KBM-7 (cell line): Measurements from ENCODE around the gene RAB4A.

Experiments used
- DNase-seq: peaks from one replicate; pipeline ENCODE4 v3.0.0-alpha.2; 2015
- in situ Hi-C: fragments of 300-500 bp; cut with MboI; formaldehyde crosslinking; loops from 2 replicates; pipeline ENCODE4 v1.14.3; 2020; ENCODE audit warnings: low sequenced_read_pairs, low pct_unique_long_range_greater_than_20kb, mixed read lengths

The RAB4A gene, protein sequence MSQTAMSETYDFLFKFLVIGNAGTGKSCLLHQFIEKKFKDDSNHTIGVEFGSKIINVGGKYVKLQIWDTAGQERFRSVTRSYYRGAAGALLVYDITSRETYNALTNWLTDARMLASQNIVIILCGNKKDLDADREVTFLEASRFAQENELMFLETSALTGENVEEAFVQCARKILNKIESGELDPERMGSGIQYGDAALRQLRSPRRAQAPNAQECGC

DNA sequence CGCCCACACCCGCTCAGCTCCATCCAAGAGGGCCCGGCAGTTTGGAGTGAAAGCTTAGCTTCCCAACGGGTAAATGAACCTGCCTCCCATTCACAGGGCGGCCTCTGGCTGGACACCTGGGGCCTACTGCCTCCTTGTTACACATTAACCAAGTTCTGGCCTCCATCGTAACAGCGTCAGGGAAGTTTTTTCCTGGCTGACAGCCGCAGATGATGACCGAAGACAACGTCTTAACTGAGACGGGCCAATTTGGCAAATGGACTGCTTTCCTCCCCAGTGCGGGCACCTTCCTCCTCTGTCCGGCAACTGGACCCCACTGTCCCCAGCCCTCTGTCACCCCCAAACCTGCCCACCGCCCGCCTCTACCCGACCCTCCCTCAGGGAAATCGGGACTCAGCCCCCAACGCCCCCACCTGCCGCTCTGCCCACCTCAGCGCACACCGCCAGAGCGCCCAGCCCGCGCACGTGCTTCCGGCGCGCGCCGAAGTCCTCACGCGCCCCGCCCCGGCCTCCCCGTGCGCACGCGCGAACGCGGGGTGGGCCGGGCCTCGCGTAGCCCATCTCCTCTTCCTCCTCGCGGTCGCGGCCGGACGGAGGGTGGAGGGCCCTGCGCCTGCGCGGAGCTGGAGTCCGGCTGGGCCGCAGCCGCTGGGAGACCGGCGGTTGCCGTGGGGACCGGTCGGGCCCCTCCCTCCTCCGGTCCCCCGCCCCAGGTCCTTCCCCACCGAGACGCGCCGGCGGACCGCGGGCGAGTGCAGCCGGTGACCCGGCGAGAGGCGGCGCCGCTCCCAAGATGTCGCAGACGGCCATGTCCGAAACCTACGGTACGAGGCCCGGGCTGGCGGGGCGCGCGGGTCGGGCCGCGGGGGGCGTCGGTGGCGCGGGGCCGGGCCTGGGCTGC lies at the start of gene RAB4A:
TSS of gene RAB4A (plus strand) at position 565 of the 901 bp plus-strand sequence. CDS start at position 794, 229 bp downstream.
- in situ Hi-C loops, result loop anchor here (25.0 kb wide), 2 partner anchors 192 to 1042 kb away; no protein-coding TSS in a partner anchor
- DNase-seq, result peak; percentile 86

DNA sequence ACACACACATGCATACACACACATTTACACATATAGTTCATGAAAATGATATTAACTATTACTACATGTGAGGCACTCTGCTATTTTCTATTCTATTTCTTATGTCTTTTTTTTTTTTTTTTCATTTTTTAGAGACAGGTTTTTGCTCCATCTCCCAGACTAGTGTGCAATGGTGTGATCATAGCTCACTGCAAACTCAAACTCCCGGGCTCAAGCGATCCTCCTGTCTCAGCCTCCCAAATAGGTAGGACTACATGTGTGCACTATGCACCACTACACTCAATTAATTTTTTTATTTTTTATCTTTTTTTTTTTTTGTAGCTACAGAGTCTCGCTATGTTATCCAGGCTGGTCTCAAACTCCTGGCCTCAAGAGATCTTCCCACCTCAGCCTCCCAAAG lies 48.8 kb upstream of the RAB4A start:
- in situ Hi-C loops, result no loop called here
- no peak for DNase-seq

DNA sequence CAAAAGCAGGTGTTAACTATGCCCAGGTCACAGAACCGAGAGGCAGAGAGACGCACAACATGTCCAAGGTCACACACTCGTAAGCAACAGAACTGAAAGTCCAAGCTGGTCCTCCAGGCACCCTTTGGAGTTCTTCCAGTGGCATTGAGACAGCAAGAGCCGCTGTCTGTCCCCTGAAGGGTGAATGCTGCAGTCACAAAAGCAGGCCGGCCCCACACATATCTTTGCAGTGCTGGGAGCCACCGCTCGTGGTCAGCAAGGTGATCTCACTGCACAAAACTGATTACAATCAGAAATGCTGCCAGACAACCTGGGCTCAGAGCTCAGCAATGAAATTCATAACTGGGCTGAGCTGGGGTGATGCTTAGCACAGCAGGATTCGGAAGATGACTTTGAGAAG lies 47.4 kb upstream of the RAB4A start:
- DNase-seq, result no peak
- in situ Hi-C loops, result no loop called here

DNA sequence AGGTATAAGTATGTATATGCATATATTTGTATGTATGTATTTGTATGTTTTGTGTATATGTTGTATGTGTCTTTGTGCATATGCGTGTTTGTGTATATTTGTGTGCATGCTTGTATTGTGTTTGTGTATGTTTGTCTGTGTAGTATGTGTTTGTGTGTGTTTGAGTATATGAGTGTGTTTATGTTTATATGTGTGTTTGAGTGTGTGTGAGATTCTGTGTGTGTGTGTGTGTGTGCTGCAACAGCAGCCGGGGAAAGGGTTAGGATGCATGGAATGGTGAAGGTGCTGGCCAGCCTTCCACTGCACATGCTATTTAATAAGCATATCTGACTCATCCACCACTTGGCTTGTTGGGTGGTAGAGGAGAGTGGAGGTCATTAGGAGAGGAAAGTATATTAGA lies 46.6 kb upstream of the RAB4A start:
- no peak for DNase-seq
- in situ Hi-C loops, result no loop called here

DNA sequence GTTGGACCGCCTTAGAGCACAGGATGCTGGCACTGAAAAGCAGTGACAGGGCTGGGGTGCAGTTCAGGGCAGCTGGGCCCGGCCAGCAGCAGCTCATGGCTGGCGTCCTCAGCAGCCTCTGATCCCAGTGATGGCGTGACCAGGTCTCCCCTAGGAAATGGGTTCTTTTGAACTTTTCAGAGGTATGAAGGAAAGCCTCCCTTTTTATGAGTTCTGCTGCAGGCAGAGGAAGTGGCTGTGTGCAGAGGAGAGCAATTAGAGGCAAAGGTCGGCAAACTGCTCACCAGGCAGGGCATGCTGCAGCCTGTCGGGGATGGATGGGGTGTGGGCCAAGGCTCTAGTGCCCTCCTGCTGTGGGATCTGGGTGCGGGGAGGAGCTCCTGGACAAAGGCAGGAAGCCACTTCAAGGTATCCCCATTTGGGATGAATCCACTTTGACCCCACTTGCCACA lies 45.6 kb upstream of the RAB4A start:
- in situ Hi-C loops, result no loop called here
- DNase-seq, result no peak

DNA sequence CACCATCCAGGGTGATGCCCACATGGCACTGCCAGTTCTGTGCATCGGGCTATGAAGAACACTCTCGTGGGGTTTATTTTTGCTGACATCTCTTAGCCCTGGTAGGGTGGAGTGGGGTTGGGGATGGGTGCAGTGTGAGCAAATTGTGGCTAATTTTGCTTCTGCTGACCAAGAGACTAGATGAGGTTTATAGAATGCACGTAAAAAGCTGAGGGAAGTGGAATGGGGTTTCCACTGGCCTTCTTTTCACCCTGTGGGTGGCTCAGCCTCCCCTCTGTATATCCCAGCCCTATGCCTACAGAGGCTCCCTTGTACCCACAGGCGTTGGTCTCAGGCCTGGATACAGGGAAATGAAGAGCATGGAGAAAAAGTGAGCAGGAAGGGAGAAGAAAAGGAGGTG lies 44.1 kb upstream of the RAB4A start:
- in situ Hi-C loops, result no loop called here
- DNase-seq, result no peak

DNA sequence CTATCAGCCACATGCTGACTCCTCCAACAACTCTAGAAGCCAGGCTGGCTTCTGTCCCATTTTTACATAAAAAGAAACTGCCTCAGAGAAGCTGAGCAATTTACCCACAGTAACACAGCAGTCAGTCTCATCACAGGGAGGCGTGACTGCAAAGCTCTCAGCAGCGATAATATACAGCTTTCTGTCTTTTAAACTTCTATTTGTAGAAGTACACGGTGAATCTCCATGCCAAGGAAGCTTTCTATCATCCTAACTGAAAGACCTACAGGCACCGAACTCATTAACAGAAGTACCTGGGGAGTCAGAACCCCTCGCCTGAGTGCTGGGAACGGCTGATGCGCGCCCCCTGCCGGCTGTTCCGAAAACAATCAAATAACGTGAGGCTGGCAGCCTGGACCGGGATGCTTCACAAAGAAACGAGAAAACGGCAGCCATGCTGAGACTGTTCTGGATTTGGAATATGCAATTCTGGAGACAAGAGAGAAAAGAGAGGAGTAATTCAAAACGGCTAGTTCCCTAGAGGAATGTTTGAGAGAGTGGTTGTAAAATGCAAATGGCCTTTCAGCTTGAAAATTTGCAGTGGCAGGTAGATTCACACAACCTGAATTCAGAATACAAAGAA lies 43.5 kb upstream of the RAB4A start:
- in situ Hi-C loops, result no loop called here
- DNase-seq, result peak; percentile 81

DNA sequence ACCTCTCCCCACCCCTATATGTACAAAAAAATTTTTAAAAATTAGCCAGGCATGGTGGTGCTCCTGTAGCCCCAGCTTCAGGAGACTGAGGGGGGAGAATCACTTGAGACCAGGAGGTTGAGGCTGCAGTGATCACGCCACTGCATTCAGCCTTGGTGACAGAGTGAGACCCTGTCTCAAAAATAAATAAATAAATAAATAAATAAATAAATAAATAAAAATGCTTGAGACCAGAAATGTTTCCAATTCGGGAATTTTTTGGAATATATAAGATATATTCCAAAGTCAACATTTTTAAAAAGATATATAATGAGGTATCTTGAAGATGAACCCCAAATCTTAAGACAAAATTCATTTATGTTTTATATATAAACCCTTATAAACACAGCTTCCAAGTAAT lies 42.4 kb upstream of the RAB4A start:
- no peak for DNase-seq
- in situ Hi-C loops, result no loop called here

DNA sequence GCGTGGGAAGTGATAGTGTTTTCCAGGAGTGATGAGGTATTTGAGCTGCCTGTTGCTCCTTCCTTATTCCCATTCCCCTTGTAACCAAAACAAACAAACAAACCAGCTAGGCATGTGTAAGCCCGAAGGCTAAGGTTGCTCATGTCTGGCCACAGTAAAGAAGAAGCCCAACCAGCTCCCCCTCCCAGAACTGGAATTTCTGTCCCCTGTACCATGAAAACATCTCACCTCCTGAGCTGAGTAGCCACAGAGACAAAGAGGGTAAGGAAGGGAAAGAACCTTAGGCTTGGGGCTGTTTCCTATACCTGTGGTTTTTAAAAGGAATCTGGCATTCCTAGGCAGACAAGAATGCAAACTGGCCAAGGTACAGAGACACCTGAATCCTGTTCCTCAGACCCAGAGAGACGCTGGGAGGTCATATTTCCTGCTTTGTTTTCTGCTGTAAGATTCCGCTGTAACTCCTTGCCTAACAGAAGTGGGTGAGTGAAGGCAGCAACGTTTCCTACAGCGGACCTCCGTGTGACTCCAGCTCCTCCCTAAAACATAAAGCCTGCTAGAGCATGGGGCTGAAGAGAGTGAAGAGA lies 41.7 kb upstream of the RAB4A start:
- in situ Hi-C loops, result no loop called here
- DNase-seq, result no peak

DNA sequence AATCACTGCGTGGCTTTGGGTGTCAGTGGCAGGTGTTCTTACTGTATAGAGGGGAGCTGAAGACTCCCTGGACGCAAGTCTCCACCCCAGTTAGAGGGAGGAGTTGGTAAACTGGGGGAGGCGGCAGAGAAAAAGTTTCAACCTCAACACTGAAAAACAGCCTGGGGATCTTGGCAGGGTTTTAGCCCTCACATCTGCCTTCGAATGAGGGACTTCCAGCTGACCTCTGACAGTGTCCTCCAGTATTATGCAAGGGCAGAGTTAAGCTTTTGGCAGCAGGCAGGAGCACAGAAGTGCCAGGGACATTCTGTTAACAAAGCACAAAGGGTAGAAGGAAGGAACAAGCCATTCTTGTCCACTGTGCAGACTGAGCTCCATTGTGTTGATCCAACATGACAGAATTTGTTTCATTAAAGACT lies 41.2 kb upstream of the RAB4A start:
- DNase-seq, result no peak
- in situ Hi-C loops, result no loop called here

DNA sequence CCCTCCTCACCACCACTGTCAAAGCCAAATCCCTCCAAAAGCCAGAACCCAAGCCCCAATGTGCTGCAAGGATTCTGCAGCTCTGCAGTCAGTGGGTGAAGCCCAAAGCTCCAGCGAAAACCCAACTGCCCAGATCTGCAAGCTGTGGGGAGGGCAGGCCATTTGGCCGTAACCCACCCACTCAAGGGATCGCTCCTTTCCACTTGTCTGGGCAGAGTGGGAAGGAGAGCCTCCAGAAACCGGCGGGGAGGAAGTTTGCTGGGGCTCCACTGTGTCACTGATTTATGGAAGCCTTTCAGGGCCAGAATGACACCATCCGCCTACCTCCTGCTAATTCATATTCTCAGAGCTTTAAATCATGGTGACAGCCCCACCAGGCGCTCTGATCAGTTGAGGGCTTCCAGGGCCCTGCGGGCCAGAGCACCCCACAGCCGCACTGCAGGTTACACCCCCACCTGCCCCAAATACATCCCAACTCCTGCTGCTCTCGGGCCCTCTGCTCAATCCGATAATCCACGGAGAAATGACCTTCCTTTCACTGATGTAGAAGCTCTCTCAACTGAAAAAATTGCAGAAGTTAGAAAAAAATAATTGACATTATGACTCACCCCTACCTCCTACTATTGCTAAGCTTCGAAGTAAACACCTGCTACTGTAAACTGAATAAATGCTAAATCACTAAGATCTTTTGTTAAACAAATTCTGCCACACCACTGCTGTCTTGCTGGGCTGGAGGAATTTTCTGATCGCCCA lies 40.6 kb upstream of the RAB4A start:
- DNase-seq, result peak; percentile 62
- in situ Hi-C loops, result no loop called here

DNA sequence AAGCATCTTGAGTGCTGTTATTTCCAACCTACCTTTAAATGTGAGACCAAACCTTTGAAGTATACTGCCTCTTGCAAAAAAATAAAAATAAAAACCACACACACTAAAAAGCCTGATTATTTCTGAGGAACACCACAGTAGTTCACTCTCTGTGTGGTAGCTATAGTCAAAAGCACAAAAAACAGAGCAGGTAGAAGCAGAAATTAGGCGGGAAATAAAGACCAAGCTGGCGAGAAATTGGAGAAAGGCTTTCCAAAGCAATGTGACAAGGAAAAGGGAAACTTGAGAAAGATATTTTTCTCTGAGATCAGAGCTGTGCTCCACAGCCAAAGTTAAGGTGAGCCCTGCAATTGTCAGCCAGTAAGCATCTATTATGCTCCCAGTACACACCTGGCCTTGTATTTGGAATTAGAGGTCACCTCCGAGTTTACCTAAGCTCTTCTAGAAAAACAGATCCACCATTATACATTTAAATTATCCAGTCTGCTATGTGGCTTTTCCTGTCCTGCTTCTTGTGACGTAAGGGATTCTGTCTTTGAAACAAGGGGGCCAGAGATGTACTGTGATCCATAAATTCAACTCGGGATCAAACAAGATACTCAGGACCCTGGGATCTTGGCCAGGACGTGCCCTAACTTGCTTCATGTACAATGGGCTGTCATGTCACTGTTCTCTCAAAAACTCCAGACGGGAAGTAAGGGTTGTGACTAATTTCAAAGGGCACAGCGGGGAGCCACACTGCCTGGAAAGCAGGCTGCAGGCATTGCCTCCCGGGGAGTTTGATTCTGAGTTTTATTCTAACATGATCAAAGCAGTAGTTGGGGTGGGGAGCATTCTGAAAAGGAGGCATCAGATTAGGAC lies 39.8 kb upstream of the RAB4A start:
- DNase-seq, result peak; percentile 58
- in situ Hi-C loops, result no loop called here

DNA sequence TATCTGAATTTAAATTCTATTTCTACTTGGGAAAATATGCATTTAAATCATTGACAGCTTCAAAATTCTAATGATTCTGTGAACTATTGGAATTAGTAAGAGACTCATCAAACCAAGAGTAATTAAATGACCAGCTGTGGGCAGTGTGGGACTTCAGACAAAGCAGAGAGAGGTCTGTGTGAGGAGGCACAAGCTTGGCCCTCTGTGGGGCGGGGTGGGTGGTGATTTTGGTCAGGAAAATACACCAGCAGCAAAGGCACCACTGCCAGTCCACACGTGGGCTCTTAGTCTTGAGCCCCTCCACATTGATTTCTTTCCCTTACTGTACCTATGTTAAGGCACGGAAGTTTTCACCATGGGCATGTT lies 39.2 kb upstream of the RAB4A start:
- no peak for DNase-seq
- in situ Hi-C loops, result no loop called here

DNA sequence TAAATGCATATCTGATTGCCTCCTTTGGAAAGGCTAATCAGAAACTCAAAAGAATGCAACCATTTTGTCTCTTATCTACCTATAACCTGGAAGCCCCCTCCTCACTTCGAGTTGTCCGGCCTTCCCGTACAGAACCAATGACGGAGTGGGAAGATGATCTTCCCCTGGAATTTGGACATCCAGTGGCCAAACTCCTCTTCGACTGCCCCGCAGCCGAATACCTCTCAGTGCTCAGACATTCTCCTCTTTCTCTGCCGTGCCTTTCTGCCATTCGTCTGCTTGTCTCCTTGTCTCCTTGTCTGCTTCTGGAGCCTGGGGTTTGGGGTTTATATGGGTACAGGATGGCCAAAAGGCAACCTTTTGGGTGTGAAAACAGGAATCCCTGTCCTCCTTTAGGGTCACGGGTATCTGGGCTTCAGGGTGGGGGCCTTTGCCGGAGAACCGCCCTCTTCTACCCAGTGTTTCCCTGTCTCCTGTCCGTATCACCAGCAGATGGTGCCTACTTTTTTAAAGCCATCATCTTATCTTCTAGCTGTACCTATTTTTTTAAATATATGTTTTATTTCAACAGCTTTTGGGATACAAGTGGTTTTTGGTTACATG lies 35.9 kb upstream of the RAB4A start:
- in situ Hi-C loops, result no loop called here
- DNase-seq, result no peak

DNA sequence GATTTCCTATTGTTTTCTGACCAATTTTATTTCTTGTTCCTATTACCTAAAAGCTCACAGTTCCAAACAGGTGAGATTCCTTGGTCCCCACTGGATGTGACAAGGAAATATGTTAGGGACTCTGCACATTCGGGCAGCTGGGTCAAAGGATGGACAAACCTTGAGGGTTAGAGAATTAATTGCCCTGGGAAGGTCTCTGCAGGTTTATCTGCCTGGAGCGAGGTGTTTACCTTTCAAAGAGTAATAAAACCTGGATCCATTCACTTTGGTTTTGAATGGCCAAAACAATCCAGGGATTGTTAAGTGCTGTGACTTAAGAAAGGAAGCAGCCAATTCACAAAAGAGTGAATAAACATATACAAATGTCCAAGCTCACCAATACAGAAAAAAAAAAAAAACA lies 33.6 kb upstream of the RAB4A start:
- DNase-seq, result no peak
- in situ Hi-C loops, result no loop called here

DNA sequence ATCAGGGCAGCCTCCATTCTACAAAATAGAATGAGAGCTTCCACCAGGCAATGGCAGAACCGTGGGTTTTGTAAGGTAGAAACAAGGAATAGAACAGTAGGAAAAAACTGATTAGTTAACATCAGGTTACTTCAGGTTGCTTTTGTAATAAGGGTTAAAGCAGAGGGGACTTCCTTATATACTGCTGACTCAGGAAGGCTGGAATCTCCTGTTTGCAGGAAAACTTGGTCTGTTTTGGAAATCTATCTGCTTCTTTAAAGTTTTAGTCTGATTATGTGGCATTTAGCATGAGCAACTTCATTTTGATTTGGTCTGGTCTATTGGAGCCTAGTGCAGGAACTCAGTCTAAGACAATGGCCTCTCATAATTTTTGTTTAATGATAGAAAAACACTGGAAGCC lies 32.7 kb upstream of the RAB4A start:
- in situ Hi-C loops, result no loop called here
- no peak for DNase-seq

DNA sequence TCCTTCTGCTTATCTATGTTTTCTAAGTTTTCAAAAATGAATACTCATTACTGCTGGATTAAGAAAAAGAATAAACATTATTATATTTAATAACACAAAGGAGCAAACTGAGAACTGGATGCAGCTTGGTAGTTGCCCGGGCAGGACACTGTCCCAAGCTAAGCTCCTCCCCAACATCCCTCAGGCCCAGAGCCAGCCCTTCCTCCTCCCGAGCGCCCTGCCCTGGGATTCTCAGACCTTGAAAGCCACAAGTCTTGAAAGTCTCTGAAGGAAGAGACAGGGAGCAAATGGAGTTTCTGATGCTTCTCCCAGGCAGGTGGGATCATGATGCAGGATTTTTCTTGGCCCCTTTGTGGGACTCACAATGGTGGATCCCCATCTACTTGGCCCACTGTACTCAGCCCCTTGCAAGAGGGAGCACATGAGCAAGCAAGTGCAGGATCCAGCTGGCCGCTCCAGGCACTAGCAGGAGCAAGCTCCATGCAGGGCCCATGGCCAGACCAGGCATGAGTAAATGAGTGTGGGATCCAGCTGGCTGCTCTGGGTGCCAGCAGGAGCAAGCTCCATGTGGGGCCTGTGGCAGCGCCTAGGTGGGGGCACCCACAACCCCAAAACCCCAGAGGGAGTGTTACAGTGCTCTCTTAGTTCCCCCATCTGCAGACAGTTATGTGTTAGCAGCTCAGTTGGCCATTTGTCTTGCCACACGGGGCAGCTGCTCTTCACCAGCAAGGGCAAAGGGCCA lies 32.1 kb upstream of the RAB4A start:
- no peak for DNase-seq
- in situ Hi-C loops, result no loop called here
